GM21447 (cell line): Measurements from ENCODE around the gene P4HA2.

Source experiments
- ATAC-seq: cut with Tn5 transposase; IDR thresholded peaks from one replicate; pipeline ENCODE4 v1.9.1; 2021; ENCODE audit not compliant: unreplicated experiment

Gene P4HA2

GRCh38 chr5:132224716-132225115, 2.9 kb downstream of the P4HA2 start:
- ATAC-seq, result no peak

GRCh38 chr5:132223861-132224260, 3.8 kb downstream of the P4HA2 start:
- no peak for ATAC-seq

- peak; percentile 57 for ATAC-seq
These were observed 5.0 kb downstream of the P4HA2 start for GRCh38 chr5:132222649-132223038.

- ATAC-seq, result no peak
These were observed 5.6 kb downstream of the P4HA2 start for GRCh38 chr5:132221781-132222648.

GRCh38 chr5:132220491-132220890, 7.2 kb downstream of the P4HA2 start:
- no peak for ATAC-seq

GRCh38 chr5:132219981-132220380, 7.7 kb downstream of the P4HA2 start:
- ATAC-seq, result no peak

GRCh38 chr5:132219289-132219970, 8.2 kb downstream of the P4HA2 start:
- ATAC-seq, result no peak

GRCh38 chr5:132218321-132218720, 9.3 kb downstream of the P4HA2 start:
- ATAC-seq, result no peak

- no peak for ATAC-seq
These were observed 12.3 kb downstream of the P4HA2 start for GRCh38 chr5:132215329-132215728.

GRCh38 chr5:132214491-132214890, 13.2 kb downstream of the P4HA2 start:
- ATAC-seq, result no peak

GRCh38 chr5:132213666-132214065, 14.0 kb downstream of the P4HA2 start:
- no peak for ATAC-seq

- no peak for ATAC-seq
These were observed 15.9 kb downstream of the P4HA2 start for GRCh38 chr5:132211787-132212186.

- ATAC-seq, result no peak
These were observed 16.7 kb downstream of the P4HA2 start for GRCh38 chr5:132210944-132211343.

- no peak for ATAC-seq
These were observed 17.6 kb downstream of the P4HA2 start for GRCh38 chr5:132209901-132210545.

- no peak for ATAC-seq
These were observed 18.5 kb downstream of the P4HA2 start for GRCh38 chr5:132209131-132209530.

GRCh38 chr5:132207778-132208177, 19.9 kb downstream of the P4HA2 start:
- ATAC-seq, result no peak

- no peak for ATAC-seq
These were observed 20.9 kb downstream of the P4HA2 start for GRCh38 chr5:132206782-132207181.

GRCh38 chr5:132205385-132206125, 22.1 kb downstream of the P4HA2 start:
- ATAC-seq, result no peak

GRCh38 chr5:132204371-132205135, 23.1 kb downstream of the P4HA2 start:
- ATAC-seq, result no peak

- no peak for ATAC-seq
These were observed 23.7 kb downstream of the P4HA2 start for GRCh38 chr5:132203916-132204315.

GRCh38 chr5:132203464-132203818, 24.2 kb downstream of the P4HA2 start:
- no peak for ATAC-seq
